ENCODE results near the gene HS1BP3. TPM values are rescaled to one million over a fixed set of nuclear protein-coding genes. Genes with fewer than 3 reads are reported as not detected.

Gene HS1BP3
- total RNA-seq, 4 donors from 2014 or later, result 30.8 to 42.7 (median 41.7) TPM

GRCh38 chr2:20575414-20575813 is 75.5 kb downstream of the HS1BP3 start:
- no peak overlapping the region for H3K27ac ChIP-seq
- TF ChIP-seq POLR2A (IDR thresholded peaks at IDR 0.05) (no peak), CTCF (IDR thresholded peaks at IDR 0.05) (no peak)
- H3K4me1 ChIP-seq, result peaks cover 24 to 67% of the 10 kb centered on the region in 2 donors
- no peak overlapping the region for H3K4me3 ChIP-seq (replicated peaks in 1 of 3)
- H3K27me3 ChIP-seq, result no peaks in the 10 kb centered on the region
- no peaks in the 10 kb centered on the region for H3K36me3 ChIP-seq
- WGBS, 2 donors, result 73 to 84% methylated on average over 3 to 5 of the region's 5 CpGs
- intact Hi-C loops (cut with DNase I), result no loop called here
- no peaks in the 10 kb centered on the region for H3K9me3 ChIP-seq
- no peak for DNase-seq

- no peak for TF ChIP-seq CTCF (IDR thresholded peaks at IDR 0.05)
- TF ChIP-seq POLR2A (IDR thresholded peaks at IDR 0.05), result no peak
- 83 to 93% methylated on average over 5 to 6 of the region's 6 CpGs for WGBS, 2 donors
- Histone ChIP-seq H3K9me3 (no peaks in the 10 kb centered on the region), H3K36me3 (no peaks in the 10 kb centered on the region), H3K27me3 (no peaks in the 10 kb centered on the region), H3K4me3 (replicated peaks in 1 of 3) (no peak overlapping the region), H3K4me1 (peaks cover 24 to 67% of the 10 kb centered on the region in 2 donors), H3K27ac (no peak overlapping the region)
- intact Hi-C loops (cut with DNase I), result no loop called here
- no peak for DNase-seq
These were observed 76.0 kb downstream of the HS1BP3 start for GRCh38 chr2:20574930-20575329.

- H3K9me3 ChIP-seq, result no peaks in the 10 kb centered on the region
- DNase-seq, result no peak
- intact Hi-C loops (cut with DNase I), result no loop called here
- H3K27ac ChIP-seq, result peak overlapping the region in 1 of 3 donors; percentile 22
- no peaks in the 10 kb centered on the region for H3K36me3 ChIP-seq
- peaks cover 24 to 67% of the 10 kb centered on the region in 2 donors for H3K4me1 ChIP-seq
- TF ChIP-seq CTCF (IDR thresholded peaks at IDR 0.05), result no peak
- no peak for TF ChIP-seq POLR2A (IDR thresholded peaks at IDR 0.05)
- H3K27me3 ChIP-seq, result no peaks in the 10 kb centered on the region
- no peak overlapping the region for H3K4me3 ChIP-seq (replicated peaks in 1 of 3)
- 75 to 88% methylated on average over 4 to 5 of the region's 5 CpGs for WGBS, 2 donors
These were observed 76.4 kb downstream of the HS1BP3 start for GRCh38 chr2:20574423-20574911.

GRCh38 chr2:20573620-20574422 is 77.1 kb downstream of the HS1BP3 start:
- Histone ChIP-seq H3K27ac (peak overlapping the region in 1 of 3 donors; percentile 48), H3K9me3 (no peaks in the 10 kb centered on the region)

More at GRCh38 chr2:20573620-20574422, 77.1 kb downstream of the HS1BP3 start:
- no peak overlapping the region for H3K4me3 ChIP-seq (replicated peaks in 1 of 3)
- no peak for DNase-seq
- TF ChIP-seq POLR2A (IDR thresholded peaks at IDR 0.05) (no peak), CTCF (IDR thresholded peaks at IDR 0.05) (no peak)
- H3K27me3 ChIP-seq, result no peaks in the 10 kb centered on the region
- no peaks in the 10 kb centered on the region for H3K36me3 ChIP-seq
- WGBS, 2 donors, result 79 to 83% methylated on average over 10 of the region's 10 CpGs
- intact Hi-C loops (cut with DNase I), result no loop called here
- peaks cover 23 to 67% of the 10 kb centered on the region in 2 donors for H3K4me1 ChIP-seq

Measured in thyroid gland (tissue), 4 donors.